CMK (cell line): ENCODE measurements around the gene NHSL2.
"Not testable (repeated sequence)": the region's sequence is repeated elsewhere in the genome, so short reads cannot be mapped to it uniquely, and the experiment has no call there.

ENCODE experiments used
- DNase-seq: peaks from one replicate; pipeline ENCODE4 v3.0.0-alpha.2; 2010; ENCODE audit warnings: low read depth

NHSL2 gene

GRCh38 chrX:72043636-72044035 is 133.0 kb downstream of the NHSL2 start:
- no peak for DNase-seq

DNA sequence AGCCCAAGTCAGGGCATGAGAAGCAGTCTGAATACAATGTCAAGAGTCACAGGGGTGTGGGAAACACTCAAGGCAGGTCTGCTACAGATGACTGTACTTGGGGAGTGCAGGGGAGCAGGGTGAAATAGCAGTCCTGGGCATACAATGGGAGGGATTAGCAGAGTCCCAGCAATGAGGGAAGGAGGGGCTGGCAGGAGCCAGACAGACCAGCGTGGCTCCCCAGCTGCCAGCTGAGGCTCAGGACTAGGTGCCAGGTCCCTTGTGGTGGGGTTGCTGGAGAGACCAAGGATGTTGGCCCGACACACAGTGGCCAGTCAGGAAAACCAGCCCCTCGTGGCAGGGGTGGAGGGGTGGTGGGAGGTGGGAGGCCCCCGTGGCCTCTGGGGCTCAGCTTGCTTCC is 134.5 kb downstream of the NHSL2 start:
- no peak for DNase-seq

- no peak for DNase-seq
Measured at GRCh38 chrX:72045552-72046277, 135.1 kb downstream of the NHSL2 start.

DNA sequence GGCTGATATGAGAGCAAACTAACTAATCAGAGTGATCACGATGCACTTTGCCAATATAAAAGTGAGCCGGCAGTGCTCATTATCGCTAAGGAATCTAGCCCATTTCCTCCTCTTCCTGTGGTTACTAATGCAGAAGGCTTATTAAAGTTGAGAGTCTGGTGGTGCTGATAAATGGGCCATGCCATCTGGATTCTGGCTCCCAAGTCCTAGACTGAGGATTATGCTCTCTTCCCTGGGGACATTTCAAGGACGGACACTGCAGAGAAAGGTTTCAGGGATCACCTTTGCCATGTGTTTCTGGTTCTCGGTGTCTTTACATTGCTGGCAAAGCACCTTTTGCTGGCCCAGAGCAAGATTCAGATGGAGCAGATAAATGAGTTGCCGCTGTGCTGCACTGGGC is 135.8 kb downstream of the NHSL2 start:
- DNase-seq, result no peak

GRCh38 chrX:72048510-72049455 is 138.1 kb downstream of the NHSL2 start:
- DNase-seq, result no peak

DNA sequence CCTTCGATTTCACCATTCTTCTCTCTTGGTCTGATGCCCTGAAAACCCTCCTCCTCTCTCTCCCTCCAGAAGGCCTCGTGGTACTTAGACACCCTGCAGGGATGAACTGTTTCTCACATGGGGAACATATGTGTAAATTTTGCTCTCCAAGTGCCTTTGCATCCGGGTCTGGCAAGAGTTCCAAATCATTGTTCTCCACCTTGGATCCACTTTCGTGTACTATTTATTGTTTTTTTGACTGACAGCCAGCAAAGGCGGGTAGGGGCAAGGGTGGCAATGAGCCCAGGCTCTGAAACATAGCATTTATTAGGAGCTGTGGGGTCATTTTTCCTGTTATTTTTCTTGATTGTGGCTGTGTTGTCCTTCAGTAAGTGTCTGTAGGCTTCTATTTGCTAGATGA is 139.4 kb downstream of the NHSL2 start:
- no peak for DNase-seq

- no peak for DNase-seq
Measured at GRCh38 chrX:72051589-72051988, 140.9 kb downstream of the NHSL2 start.

DNA sequence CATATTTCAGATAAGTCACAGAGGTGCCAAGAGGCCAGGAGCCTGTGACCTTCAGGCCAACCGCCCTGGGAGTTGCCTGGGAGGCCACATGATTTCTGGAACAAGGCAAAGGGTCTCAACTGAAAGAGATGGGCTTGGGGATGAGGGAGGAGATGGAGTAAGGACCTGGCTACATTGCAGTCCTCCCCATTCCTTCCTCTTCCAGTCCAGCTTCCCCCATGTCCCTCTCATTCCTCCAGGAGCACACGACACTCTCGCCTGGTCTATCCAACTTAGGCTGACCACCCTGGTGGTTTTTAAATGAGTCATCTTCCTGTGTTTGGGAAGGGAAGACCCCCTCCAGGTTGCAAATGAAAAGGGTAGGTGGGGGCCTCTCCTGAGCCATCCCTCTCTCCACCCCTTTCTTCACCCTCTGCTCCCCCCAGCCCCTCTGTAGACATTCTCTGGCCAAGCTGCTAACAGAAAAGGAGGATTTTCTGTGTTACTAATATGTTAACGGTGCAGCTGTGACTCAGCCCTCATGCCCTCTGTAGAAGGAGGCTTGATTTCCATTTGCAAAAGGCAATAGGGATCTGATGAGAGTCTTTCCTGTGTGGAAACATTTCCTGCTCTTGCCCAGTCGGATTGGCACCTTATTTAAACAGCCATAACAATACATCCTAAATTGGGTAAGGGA is 141.9 kb downstream of the NHSL2 start:
- no peak for DNase-seq

GRCh38 chrX:72053508-72053907 is 142.9 kb downstream of the NHSL2 start:
- DNase-seq, result no peak

- no peak for DNase-seq
Measured at GRCh38 chrX:72054779-72055489, 144.3 kb downstream of the NHSL2 start.

GRCh38 chrX:72057331-72057730 is 146.7 kb downstream of the NHSL2 start:
- DNase-seq, result no peak

- no peak for DNase-seq
Measured at GRCh38 chrX:72057849-72058248, 147.2 kb downstream of the NHSL2 start.

- not testable (repeated sequence) for DNase-seq
Measured at GRCh38 chrX:72058346-72058745, 147.7 kb downstream of the NHSL2 start.

- DNase-seq, result no peak
Measured at GRCh38 chrX:72060196-72060920, 149.7 kb downstream of the NHSL2 start.

GRCh38 chrX:72060921-72061490 is 150.4 kb downstream of the NHSL2 start:
- no peak for DNase-seq

DNA sequence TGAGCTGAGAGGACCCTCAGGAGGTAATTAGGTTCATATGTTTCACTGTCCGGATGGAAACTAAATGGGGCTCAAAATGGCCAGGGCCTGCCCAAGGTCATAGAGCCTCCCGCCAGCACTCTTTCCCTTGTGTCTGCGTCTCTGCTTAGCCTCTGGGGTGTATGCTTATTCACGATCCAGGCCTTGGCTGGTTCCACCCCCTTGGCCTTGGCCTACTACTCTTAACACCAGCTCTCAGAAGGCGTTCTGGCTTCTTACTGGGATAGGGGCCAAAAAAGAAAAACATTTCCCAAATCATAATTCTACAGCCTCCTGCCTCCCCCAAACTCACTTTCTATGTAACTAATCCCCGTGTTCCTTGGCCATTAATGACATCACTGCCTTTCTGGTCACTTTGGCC is 152.3 kb downstream of the NHSL2 start:
- no peak for DNase-seq

GRCh38 chrX:72069350-72070160 is 158.9 kb downstream of the NHSL2 start:
- no peak for DNase-seq

DNA sequence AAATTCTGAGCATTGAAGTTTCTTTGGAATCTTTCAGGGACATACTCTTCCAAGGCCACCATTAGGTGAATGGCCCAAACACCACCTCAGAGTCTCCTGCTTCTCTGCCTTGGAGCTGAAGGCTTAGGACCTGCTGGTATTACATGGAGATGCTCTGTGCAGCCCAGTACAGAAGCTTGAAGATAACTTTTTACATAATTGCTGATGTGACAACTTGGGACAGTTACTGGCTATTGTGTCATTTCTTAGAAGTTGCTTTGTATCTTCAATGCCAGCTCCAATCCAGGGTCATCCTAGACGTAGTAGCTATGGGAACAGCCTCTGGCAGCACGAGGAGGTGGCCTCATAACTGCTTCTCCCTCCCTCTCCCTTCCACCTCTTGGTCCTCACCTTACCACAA is 160.6 kb downstream of the NHSL2 start:
- DNase-seq, result no peak

DNA sequence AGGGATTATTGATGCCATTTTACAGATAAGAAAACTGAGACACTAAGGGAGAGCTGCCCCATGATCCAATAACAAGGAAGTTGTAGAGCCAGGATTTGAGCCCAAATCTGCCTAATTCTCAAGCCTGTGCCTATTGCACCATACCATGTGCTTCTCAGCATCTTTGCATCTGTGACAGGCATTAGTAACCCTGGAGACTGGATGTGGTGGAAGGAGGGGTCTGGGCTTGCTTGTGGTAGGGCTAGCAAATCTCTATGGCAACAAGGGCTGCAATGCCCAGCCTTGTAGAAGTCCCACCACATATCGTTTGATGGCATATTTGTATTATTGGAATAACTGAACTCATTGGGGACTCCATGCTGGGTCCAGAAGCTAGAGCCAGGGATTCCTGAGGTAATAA is 163.0 kb downstream of the NHSL2 start:
- DNase-seq, result no peak

GRCh38 chrX:72078411-72078810 is 167.8 kb downstream of the NHSL2 start:
- no peak for DNase-seq
